Activated naive CD4-positive, alpha-beta T cell treated with anti-CD3 and anti-CD28 coated beads, Interleukin-2, amount 10 ng/mL, durations not matched to agents 7 days and 5 days (primary cell): ENCODE data around the gene CARD10.

Experiments used
- CTCF ChIA-PET: fragments of 350-600 bp; sonication (Branson Sonifier 250); formaldehyde crosslinking; loops from one replicate; lab custom pipeline; 2021; ENCODE audit warnings: antibody characterized with exemption; lab: Charles Lee
- DNase-seq: peaks from one replicate; pipeline ENCODE4 v3.0.0-alpha.2; 2020
- H3K27ac Mint-ChIP-seq: one replicate; pipeline ENCODE4 v1.8.0; 2021; ENCODE audit warnings: mild to moderate bottlenecking, moderate library complexity, mixed read lengths
- H3K27me3 Mint-ChIP-seq: one replicate; pipeline ENCODE4 v1.8.0; 2021; ENCODE audit warnings: mild to moderate bottlenecking, mixed read lengths
- H3K36me3 Mint-ChIP-seq: one replicate; pipeline ENCODE4 v1.8.0; 2021; ENCODE audit warnings: mixed read lengths
- H3K4me1 Mint-ChIP-seq: one replicate; pipeline ENCODE4 v1.8.0; 2021; ENCODE audit warnings: mixed read lengths
- H3K4me3 Mint-ChIP-seq: one replicate; pipeline ENCODE4 v1.8.0; 2021; ENCODE audit warnings: mild to moderate bottlenecking, moderate library complexity, mixed read lengths
- H3K9me3 Mint-ChIP-seq: one replicate; pipeline ENCODE4 v1.8.0; 2021; ENCODE audit warnings: mixed read lengths

Gene CARD10

DNA sequence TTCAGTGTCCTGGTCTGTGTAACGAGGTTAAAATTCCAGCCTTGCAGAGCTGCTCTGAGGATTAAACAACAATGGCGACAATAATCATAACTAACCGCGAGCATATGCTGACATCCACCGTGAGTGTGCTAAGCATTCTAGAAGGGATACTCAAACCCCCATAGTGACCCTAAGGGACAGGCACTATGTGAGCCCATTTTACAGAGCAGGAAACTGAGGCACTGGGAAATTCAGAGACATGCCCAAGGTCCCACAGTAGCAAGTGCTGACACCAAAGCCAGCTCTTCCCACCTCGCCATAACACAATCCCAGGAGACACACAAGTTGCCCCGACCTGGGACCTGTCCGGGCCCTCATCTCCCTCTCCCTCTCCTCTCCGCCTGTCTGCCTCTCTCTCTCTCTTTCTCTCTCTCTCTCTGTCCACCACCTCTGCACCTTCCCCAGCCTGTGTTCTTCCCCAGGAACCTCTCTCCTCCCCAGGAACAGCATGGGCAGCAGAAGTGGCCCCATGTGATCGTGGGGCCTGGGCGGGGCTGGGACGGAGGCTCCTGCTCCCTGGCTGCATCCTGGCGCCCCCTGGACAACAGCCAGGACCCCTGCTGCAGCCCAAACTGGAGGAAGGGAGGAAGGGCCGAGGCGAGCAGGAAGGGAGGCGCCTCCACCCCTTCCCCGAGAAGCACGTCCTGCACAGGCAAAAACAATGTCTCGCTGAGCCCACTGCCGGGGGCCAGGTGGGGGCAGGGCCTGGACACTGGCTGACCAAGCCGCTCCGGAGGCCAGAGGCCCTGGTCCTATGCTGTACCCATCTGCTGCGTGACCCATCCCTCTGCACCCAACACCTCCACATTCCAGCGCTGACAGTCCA, 18.2 kb downstream of the CARD10 start:
- CTCF ChIA-PET: interaction anchor here (1.2 to 5.9 kb wide), 3 partner anchors 11 to 28 kb away, joined by 3 to 55 read pairs (median 7); partner anchors contain the start of gene MFNG
- DNase-seq: no peak
- Mint-ChIP-seq H3K9me3 (no peaks in the 10 kb centered on the region), H3K36me3 (no peaks in the 10 kb centered on the region), H3K4me1 (peaks cover 19% of the 10 kb centered on the region), H3K4me3 (no peak overlapping the region), H3K27ac (no peak overlapping the region), H3K27me3 (peaks cover 87% of the 10 kb centered on the region)

DNA sequence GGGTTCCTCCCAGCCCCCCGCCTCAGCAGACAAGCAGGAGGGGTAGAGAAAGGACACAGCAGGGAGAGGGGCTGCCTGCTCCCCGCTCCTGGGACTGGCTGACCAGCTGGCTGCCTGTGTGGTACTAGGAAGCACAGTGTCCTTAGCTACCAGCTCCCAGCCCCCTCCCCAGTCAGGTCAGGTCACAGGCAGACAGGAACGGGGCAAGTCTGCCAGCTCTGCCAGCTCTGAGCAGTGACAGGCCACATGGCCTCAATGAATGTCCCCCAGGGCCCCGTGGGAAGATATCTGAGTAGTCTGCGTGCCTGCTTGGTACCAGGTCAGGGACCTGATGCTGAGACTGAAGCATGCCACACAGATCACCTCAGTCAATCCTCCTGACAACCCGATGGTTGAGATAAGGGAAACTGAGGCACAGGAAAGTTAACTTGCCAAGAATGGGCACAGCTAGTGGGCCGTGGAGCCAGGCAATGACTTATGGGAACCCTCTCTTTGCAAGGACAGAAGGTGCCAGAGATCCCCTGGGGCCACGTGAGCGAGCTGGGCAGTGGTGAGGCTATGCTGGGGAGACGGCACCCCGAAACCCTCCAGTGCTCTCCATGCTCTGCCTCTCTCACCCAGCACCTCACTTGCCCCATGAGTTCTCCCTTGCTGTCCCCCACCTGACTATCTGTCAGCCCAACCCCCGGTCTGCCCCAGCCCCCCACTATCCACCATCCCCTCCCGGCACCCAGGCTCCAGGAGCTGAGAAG, 19.2 kb downstream of the CARD10 start:
- H3K27ac Mint-ChIP-seq: no peak overlapping the region
- peaks cover 19% of the 10 kb centered on the region for H3K4me1 Mint-ChIP-seq
- H3K36me3 Mint-ChIP-seq: no peaks in the 10 kb centered on the region
- H3K27me3 Mint-ChIP-seq: peaks cover 90% of the 10 kb centered on the region
- H3K9me3 Mint-ChIP-seq: no peaks in the 10 kb centered on the region
- H3K4me3 Mint-ChIP-seq: no peak overlapping the region
- CTCF ChIA-PET: interaction anchor here (0.7 to 5.9 kb wide), 5 partner anchors 9 to 182 kb away, joined by 3 to 55 read pairs (median 3); partner anchors contain the start of gene MFNG
- no peak for DNase-seq

DNA sequence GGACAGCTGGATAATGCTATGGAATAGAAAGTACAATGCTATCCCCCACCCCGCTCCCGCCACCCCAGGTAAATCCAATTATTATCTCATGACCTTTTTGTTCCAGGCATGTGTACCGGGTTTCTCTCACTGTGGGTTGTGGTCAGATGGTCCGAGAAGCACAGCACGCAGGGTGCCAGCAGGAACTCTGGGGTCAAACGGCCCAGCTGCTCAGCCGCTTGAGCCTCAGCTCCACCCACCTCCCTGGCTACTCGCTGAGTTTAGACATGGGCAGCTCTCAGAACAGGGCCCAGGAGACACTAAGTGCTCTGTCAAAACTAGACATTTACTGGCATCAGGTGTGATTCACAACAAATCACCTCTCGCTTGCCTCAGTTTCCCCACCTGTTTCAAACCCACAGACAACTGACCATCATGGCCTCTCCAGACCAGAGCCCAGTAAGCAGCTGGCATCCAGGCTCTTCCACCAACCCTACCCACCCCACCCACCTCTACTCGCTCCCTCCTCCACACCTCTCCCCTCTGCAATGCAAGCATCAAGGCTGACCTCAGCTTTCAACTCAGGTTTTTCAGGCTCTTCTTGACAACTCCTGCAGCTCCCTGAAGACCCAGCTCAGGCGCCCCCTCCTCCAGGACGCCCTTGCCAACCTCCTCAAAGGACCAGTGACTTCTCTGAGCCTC, 20.0 kb downstream of the CARD10 start:
- H3K27ac Mint-ChIP-seq: no peak overlapping the region
- peaks cover 19% of the 10 kb centered on the region for H3K4me1 Mint-ChIP-seq
- H3K27me3 Mint-ChIP-seq: peaks cover 82% of the 10 kb centered on the region
- DNase-seq: no peak
- no peaks in the 10 kb centered on the region for H3K9me3 Mint-ChIP-seq
- no peak overlapping the region for H3K4me3 Mint-ChIP-seq
- CTCF ChIA-PET: interaction anchor here (0.6 to 5.9 kb wide), 6 partner anchors 9 to 258 kb away, joined by 3 to 55 read pairs (median 4); no protein-coding TSS in a partner anchor
- H3K36me3 Mint-ChIP-seq: no peaks in the 10 kb centered on the region

DNA sequence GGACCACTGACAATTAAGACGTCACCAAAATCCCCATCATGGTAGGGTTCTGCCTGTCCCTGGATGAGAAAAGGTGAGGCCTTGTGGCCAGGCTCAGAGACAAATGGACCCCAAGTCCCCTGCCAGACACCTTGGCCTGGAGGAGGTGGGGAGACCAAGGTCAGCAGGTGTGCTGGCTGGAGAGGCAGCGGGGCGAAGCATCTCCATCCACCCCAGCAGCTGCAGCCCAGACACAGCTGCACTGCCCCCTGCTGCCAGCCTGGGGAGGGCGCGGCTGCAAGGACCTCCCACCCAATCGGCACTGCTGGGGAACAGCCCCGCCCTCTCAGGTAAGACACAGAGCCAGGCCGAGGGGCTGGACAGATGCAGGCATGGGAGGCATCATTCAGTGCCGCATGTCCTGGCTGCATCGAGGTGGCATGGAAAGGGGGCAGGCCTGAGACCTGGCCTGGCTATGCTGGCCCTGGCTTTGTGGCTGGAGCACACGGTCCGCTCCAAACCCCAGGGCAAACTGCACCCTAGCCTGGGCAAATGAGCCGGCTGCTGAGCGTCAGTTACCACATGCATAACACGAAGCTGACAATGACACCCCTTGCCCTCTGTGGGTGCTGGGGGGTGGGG, 20.8 kb downstream of the CARD10 start:
- Mint-ChIP-seq H3K36me3 (no peaks in the 10 kb centered on the region), H3K9me3 (no peaks in the 10 kb centered on the region), H3K4me3 (no peak overlapping the region), H3K27me3 (peaks cover 79% of the 10 kb centered on the region), H3K4me1 (peaks cover 23% of the 10 kb centered on the region), H3K27ac (no peak overlapping the region)
- CTCF ChIA-PET: interaction anchor here (0.9 to 5.9 kb wide), 11 partner anchors 10 to 183 kb away, joined by 3 to 55 read pairs (median 5); partner anchors contain the start of gene MFNG
- DNase-seq: peak; percentile 83

DNA sequence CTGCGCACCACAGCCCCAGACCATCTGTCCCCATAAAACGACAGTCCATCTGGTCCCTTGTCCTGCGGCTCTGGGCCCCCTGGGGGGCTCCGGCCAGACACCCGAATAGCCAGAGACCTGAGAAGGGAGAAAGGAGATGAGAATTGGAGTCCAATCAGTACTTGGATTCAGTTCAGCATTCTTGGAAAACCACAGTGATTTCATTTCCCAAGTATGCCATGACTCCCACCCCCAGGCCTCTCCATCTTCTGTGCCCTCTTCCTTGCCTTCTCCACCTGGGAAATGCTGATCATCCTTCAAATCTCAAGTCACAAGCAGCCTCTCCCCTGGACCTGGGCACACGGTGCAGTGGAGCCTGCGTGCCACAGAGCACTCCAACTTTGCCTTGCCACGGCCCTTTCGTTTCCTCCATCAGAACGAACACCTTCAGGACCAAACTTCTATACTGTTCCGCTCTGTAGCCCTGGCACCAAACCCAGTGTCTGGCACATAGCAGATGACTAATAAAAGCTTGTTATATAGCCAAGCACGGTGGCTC, 22.1 kb downstream of the CARD10 start:
- no peak for DNase-seq
- CTCF ChIA-PET: interaction anchor here (1.1 to 5.9 kb wide), 9 partner anchors 10 to 236 kb away, joined by 3 to 55 read pairs (median 5); partner anchors contain the start of gene MFNG
- H3K4me1 Mint-ChIP-seq: peaks cover 27% of the 10 kb centered on the region
- no peak overlapping the region for H3K27ac Mint-ChIP-seq
- no peaks in the 10 kb centered on the region for H3K36me3 Mint-ChIP-seq
- no peak overlapping the region for H3K4me3 Mint-ChIP-seq
- no peaks in the 10 kb centered on the region for H3K9me3 Mint-ChIP-seq
- peaks cover 77% of the 10 kb centered on the region for H3K27me3 Mint-ChIP-seq

DNA sequence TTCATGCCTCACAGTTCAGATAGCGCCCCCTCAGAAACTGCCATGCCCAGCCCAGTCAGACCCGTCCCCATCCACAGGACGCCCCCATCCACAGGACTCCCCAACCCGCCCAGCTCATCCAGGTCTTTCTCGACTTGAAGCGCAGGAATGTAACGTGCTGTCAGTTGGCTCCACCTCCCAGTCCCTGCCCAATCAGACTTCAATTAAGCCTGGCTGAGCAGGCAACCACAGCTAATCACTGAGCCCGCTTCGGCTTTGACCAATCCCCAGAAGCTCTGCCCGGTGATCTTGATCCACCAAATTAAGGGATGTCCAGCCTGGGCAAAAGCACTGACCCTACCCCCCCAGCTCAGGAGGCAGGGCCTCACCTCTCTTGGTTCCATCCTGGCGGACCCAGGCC, 22.6 kb downstream of the CARD10 start:
- CTCF ChIA-PET: interaction anchor here (1.2 to 5.9 kb wide), 4 partner anchors 11 to 236 kb away, joined by 4 to 55 read pairs (median 5); partner anchors contain the start of gene MFNG
- Mint-ChIP-seq H3K9me3 (peaks cover under 1% of the 10 kb centered on the region), H3K4me1 (peaks cover 24% of the 10 kb centered on the region), H3K4me3 (no peak overlapping the region), H3K36me3 (no peaks in the 10 kb centered on the region), H3K27ac (no peak overlapping the region), H3K27me3 (peaks cover 72% of the 10 kb centered on the region)
- no peak for DNase-seq

DNA sequence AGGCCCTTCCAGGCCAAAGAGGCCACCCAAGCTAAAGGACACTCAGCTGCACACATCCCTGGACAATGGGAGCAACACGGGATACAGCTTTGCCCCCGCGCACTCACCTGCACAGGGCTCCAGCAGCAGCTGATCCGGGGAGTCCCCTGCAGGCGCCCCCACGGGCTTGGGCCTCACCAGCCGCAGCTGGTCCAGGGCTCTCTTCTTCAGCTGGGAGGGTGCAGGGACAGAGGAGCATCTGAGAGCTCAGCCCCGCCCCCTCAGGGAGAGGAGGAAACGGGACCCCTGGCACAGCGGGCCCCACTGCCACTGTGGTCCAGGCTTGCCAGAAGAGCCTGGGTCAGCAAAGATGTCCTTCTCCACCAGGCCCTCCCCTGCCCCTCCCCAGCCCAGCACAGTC, 25.2 kb downstream of the CARD10 start:
- DNase-seq: no peak
- CTCF ChIA-PET: interaction anchor here (1.1 to 1.9 kb wide), 3 partner anchors 22 to 35 kb away, joined by 3 to 12 read pairs (median 4); no protein-coding TSS in a partner anchor
- Mint-ChIP-seq H3K36me3 (no peaks in the 10 kb centered on the region), H3K27me3 (peaks cover 50% of the 10 kb centered on the region), H3K4me3 (no peak overlapping the region), H3K4me1 (peaks cover 32% of the 10 kb centered on the region), H3K27ac (peak overlapping the region; percentile 78), H3K9me3 (peaks cover 1% of the 10 kb centered on the region)

DNA sequence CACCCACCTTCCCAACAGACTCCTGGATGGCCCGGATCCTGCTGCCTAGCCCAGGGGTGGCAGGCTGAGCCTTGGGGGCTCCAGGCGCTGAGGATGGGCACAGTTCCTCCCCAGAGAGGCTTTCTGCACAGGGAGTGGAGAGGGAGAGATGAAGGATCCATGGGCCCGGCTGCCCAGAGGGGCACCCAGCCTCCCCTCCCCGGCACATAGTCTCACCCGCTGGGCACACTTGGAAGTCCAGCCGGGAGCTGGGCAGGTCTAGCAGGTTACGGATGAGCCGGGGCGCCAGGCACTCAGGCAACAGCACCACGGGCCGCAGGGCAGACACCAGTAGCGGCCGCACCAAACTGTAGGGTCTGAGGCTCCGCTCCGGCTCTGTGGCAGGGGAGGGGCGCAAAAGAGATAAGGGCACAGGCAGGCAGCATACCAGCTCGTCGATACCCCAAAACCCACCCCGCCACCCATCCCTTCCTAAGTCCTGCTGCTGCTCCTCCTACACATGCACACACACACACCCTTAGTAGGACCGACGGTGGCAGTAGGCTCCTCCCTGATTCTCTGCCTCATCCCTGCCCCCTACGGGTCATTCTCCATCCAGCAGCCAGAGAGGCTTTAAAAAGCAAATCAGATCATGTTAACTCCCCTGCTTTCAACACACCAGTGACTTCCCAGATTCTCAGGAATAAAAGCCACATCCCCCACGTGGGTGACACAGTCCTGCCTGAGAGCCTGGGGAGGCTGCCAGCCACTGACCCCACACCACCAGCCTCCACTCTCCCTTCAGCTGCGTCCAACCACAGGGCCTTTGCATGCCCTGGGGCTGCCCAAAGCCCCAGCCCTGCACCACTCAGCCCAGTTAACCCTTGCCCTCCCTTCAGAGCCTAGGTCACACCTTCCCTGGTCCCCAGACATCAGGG, 26.5 kb downstream of the CARD10 start:
- Mint-ChIP-seq H3K9me3 (peaks cover 1% of the 10 kb centered on the region), H3K27me3 (peaks cover 41% of the 10 kb centered on the region), H3K27ac (no peak overlapping the region), H3K4me3 (no peak overlapping the region), H3K36me3 (no peaks in the 10 kb centered on the region), H3K4me1 (peaks cover 40% of the 10 kb centered on the region)
- peak; percentile 79 for DNase-seq
- CTCF ChIA-PET: interaction anchor here (0.9 to 4.2 kb wide), 5 partner anchors 12 to 63 kb away, joined by 3 to 22 read pairs (median 4); no protein-coding TSS in a partner anchor

DNA sequence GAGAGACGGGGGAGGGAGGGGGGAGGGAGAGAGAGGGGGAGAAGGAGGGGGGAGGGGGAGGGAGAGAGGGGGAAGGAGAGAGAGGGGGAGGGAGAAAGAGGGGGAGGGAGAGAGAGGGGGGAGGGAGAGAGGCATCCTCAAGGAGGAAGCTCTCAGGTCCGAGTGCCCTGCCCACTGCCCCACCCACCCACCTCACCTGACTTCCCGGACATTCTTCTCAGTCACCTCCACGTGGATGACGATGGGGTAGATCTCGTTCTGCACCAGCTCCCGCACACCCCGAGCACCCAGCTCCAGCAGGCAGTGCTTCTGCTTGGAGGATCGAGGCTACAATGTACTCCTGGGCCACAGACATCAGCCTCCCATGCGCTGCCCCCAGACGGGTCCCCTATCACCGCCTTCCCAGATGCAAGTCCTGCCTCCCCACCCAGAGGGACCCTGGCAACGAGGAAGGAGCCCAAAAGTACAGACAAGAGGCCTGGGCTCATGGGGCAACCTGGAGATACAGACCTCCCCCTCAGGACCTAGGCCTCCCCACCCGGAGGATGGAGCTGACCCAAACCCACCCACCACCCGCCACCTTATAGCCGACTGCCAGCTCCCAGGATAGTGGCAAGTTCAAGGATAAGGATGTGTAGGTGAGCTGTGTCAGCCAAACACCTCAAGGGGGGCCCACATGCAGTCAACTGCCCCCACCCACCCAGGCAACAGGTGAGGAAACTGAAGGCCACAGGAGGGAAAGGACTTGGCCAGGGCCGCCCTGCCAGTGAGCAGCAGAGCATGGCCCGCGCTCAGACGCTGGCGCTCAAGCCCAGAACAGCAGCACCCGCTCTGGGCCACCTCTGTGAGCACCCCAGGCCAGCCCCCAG, 27.4 kb downstream of the CARD10 start:
- peaks cover 49% of the 10 kb centered on the region for H3K4me1 Mint-ChIP-seq
- no peaks in the 10 kb centered on the region for H3K36me3 Mint-ChIP-seq
- CTCF ChIA-PET: interaction anchor here (0.9 to 4.2 kb wide), 6 partner anchors 9 to 75 kb away, joined by 3 to 22 read pairs (median 4); no protein-coding TSS in a partner anchor
- peaks cover 1% of the 10 kb centered on the region for H3K9me3 Mint-ChIP-seq
- peaks cover 32% of the 10 kb centered on the region for H3K27me3 Mint-ChIP-seq
- no peak overlapping the region for H3K4me3 Mint-ChIP-seq
- H3K27ac Mint-ChIP-seq: no peak overlapping the region
- DNase-seq: no peak

DNA sequence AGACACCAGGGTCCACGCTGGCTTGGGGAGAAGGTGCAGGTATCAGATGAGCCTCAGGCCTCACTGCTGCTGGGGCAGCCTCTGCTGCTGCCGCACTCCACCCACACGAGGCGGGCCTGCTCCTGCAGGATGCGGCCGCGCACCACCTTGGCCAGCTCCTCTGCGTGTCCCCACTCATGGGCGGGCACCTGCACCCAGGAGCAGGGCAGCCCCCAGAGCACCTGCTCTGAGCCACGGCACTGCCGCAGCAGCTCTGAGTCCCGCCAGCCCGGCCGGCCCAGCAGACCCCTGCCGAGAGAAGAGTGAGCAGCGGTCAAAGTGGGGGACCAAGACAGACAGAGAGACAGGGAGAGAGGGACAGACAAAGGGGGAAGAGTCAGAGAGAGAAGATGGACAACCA, 28.1 kb downstream of the CARD10 start:
- CTCF ChIA-PET: interaction anchor here (1.0 to 4.2 kb wide), 3 partner anchors 9 to 76 kb away, joined by 3 to 22 read pairs (median 7); no protein-coding TSS in a partner anchor
- no peak overlapping the region for H3K27ac Mint-ChIP-seq
- H3K27me3 Mint-ChIP-seq: peaks cover 25% of the 10 kb centered on the region

DNA sequence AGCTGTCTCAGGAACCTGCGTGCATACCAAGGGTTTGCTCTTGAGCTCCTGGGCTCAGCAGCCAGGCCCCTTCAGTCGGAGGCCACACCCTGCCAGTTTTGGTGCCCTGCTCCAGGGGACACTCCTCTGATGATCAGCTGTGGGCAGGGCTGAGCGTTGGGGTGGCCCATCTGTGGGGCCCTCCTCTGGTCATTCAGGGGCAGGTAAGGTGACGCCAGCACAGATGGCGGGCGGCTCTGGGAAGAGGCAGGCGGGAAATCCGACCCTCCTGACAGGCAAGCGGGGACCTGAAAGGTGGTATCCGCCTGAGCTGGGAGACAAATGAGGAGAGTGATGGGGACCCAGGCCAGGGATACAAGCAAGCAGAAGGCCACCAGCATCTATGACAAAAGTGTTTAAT, 29.2 kb downstream of the CARD10 start:
- CTCF ChIA-PET: interaction anchor here (1.3 to 4.2 kb wide), 4 partner anchors 11 to 174 kb away, joined by 3 to 22 read pairs (median 6); no protein-coding TSS in a partner anchor
- H3K4me3 Mint-ChIP-seq: no peak overlapping the region
- H3K27ac Mint-ChIP-seq: no peak overlapping the region

More for the DNA sequence above, 28.1 kb downstream of the CARD10 start:
- DNase-seq: no peak
- H3K36me3 Mint-ChIP-seq: no peaks in the 10 kb centered on the region
- no peak overlapping the region for H3K4me3 Mint-ChIP-seq
- H3K9me3 Mint-ChIP-seq: peaks cover 1% of the 10 kb centered on the region
- peaks cover 54% of the 10 kb centered on the region for H3K4me1 Mint-ChIP-seq

More for the DNA sequence above, 29.2 kb downstream of the CARD10 start:
- H3K4me1 Mint-ChIP-seq: peaks cover 54% of the 10 kb centered on the region
- no peak for DNase-seq
- peaks cover 1% of the 10 kb centered on the region for H3K9me3 Mint-ChIP-seq
- H3K27me3 Mint-ChIP-seq: peaks cover 15% of the 10 kb centered on the region
- peaks cover 2% of the 10 kb centered on the region for H3K36me3 Mint-ChIP-seq
